ENCODE results near the gene ATAD3A.

DNA sequence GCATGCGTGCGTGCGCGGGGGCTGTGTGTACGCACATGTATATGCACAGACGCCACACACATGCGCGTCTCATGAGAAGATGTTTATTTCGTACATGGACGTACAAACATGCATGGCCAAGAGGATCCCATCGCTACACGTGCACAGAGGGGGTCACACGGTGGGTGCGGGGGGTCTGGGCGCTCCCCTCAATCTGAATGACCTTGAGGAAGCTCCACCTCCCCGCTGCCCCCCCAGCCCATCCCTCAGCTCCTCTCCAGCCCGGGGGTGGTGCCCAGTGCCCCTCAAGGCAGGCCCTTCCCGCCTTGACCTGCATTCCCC is 27.0 kb downstream of the ATAD3A start:
- TF ChIP-seq CTCF (conservative IDR thresholded peaks at IDR 0.05; ENCODE audit: low read depth, low read length) = no peak
- TF ChIP-seq EZH2 (IDR thresholded peaks at IDR 0.05; ENCODE audit: borderline replicate concordance, low read depth, low read length, poor library complexity, severe bottlenecking) = no peak
